ENCODE data around the gene SKA1. TPM values are rescaled to one million over a fixed set of nuclear protein-coding genes. Genes with fewer than 3 reads are reported as not detected.
"Not testable (repeated sequence)": the region's sequence is repeated elsewhere in the genome, so short reads cannot be mapped to it uniquely, and the experiment has no call there.

Gene SKA1
- total RNA-seq, 1 experiment from 2014 or later, result 49.9 TPM

DNA sequence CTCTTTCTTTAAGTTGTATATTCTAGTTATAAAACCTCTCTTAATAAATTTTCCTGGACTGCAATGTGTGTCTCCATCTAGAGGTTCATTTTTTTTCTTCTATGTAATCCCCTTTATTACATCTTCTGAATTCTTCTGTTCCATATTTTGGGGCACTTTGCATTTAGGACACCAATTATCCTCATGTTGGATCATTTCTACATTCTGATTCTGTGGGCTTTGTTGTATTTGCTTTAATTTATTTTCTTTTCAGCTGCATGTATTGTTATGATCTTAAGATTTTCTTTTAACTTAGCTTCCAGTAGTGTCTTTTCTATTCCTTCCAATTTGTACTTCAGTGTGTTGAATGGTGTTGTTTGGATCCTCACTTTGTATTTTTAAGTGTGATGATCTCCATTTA lies 5.2 kb upstream of the SKA1 start:
- Histone ChIP-seq H3K4me3 (no peak overlapping the region), H3K27me3 (no peaks in the 10 kb centered on the region), H3K4me1 (no peaks in the 10 kb centered on the region), H3K36me3 (no peaks in the 10 kb centered on the region), H3K9me3 (replicated peaks) (no peaks in the 10 kb centered on the region; the same call in 1 of the 2 replicates), H3K27ac (no peak overlapping the region)
- DNase-seq, result no peak

DNA sequence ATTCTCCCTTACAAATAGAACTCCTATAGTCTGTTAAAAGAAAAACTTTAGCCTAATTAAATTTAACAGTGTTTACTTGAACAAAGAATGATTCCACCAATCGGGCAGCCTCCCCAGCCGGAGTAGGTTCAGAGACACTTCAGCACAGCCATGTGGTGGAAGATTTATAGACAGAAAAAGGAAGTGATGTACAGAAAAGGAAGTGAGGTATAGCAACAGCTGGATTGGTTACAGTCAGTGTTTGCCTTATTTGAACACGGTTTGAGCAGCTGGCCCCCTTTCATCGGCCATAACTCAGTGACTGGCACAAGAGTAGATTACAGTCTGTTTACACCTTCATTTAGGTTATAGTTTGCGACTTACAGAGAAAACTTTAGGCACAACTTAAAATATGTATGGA lies 2.1 kb upstream of the SKA1 start:
- Histone ChIP-seq H3K27ac (no peak overlapping the region), H3K36me3 (peaks cover 10% of the 10 kb centered on the region), H3K4me3 (no peak overlapping the region), H3K27me3 (no peaks in the 10 kb centered on the region), H3K9me3 (replicated peaks) (no peaks in the 10 kb centered on the region; the same call in 1 of the 2 replicates), H3K4me1 (peaks cover 5% of the 10 kb centered on the region; the same call in 1 of the 2 replicates)
- peak in 1 of 2 experiments; percentile 32 for DNase-seq

DNA sequence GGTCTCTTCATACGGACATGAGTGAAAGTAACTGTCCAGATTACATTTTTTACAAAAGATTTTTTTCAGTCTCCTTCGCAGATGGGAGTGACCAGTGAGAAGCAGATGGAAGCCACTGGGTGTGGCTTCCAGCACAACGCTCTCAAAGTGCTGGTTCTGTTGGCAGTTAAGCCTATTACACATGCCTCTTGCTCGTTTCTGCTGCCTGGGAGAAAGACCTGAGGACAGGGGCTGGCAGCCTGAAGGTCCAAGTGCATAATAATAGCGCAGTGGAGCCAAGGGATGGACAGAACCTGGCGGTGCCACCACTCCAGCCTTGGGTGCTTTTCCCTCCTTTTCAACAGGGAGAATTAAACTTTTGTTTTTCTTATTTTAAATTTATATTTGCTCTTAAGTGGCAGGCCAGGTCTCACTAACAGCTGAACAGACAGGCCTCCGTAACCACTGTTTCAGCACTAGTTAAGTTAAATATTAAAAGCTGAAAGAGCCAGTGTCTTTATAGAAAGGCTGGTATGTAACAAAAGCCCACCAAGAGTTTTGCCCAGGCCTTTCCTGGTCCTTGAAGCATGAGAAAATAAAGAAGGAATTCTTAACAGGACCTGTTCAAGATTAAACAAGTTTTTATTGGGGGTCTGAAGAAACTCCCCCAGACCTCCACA lies 1.2 kb upstream of the SKA1 start:
- H3K9me3 ChIP-seq (replicated peaks), result no peaks in the 10 kb centered on the region; the same call in 1 of the 2 replicates
- H3K27me3 ChIP-seq, result no peaks in the 10 kb centered on the region
- H3K4me3 ChIP-seq, result no peak overlapping the region
- H3K27ac ChIP-seq, result no peak overlapping the region
- peaks cover 15% of the 10 kb centered on the region for H3K36me3 ChIP-seq
- no peak for DNase-seq
- peaks cover 5% of the 10 kb centered on the region; the same call in 1 of the 2 replicates for H3K4me1 ChIP-seq

DNA sequence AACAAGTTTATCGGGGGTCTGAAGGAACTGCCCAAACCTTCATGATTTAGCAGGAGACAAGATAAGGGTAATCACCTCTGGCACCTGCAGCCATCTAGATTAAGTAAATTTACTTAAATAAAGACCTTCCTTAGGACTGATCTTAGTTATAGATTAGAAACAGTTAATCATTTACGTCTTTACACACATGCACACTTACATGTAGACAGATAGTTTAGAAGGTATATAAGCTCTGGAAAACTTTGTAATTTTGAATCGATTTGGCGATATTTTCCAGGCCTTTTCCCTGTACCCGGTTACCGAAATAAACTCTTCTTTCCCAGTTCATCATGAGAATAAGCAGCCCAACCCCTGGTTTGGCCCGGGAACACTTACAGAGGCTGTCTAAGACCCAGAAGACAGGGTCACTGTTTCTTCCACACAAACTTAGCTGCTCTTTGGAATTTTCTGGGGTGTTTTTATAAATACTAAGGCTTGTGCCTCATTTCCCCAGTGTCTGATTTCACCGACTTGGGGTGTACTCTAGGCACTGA lies 560 bp upstream of the SKA1 start:
- H3K27ac ChIP-seq, result peak overlapping the region; percentile 83; the same call in 1 of the 2 replicates
- peaks cover 5% of the 10 kb centered on the region; the same call in 1 of the 2 replicates for H3K4me1 ChIP-seq
- H3K9me3 ChIP-seq (replicated peaks), result no peaks in the 10 kb centered on the region; the same call in 1 of the 2 replicates
- no peak for DNase-seq
- peaks cover 19% of the 10 kb centered on the region for H3K36me3 ChIP-seq
- H3K27me3 ChIP-seq, result no peaks in the 10 kb centered on the region
- peak overlapping the region; percentile 88 for H3K4me3 ChIP-seq

DNA sequence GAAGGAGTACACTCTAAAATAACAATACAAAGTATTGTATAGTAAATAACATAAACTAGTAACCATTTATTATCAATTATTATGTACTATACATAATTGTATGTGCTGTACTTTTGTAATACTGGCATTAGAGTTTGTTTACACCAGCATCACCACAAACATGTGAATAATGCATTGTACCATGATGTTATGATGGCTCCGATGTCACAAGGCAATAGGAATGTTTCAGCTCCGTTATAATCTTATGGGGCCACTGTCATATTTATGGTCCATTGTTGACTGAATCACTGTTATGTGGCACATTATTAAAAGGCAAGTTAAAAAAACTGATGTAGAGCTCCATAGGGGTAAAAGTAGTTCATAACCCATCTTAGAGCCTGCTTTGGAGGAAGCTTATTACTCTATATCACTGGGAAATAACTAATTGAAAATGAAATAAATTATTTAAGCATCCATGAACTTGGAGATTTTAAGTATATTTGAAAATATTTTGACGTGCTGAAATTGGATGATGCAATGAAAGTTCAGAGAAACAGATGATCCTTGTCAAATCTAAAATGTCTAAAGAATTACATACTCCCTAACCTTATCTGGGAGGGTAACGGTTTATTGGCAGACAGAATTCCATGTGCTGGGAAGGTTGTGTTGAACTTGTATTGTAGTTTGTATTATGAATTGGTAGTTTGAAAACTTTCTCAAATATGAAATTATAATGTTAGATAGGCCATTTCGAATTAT lies 2.4 kb downstream of the SKA1 start:
- no peak for DNase-seq
- no peaks in the 10 kb centered on the region for H3K27me3 ChIP-seq
- peaks cover 27% of the 10 kb centered on the region for H3K36me3 ChIP-seq

DNA sequence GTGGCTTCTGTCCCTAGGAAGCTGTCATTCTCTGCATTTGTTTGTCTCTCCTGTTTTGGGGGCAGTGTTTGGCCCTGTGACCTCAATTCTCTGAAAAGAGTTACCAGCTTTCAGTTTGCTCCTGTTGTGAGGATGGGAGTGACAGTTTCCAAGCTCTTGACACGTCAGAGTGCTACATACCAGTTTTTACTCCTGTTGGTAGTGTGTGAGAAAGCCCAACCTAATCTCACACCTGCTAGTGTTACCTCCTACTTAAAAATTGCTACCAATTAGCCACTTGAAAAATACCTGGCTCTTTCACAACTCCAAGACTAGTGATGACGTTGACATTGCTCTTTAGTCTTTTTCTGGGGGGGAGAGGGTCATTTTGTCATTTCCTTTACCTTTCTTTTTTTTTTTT lies 14.1 kb downstream of the SKA1 start:
- Histone ChIP-seq H3K9me3 (replicated peaks) (no peaks in the 10 kb centered on the region), H3K4me3 (no peak overlapping the region), H3K36me3 (peaks cover 10% of the 10 kb centered on the region), H3K27me3 (no peaks in the 10 kb centered on the region), H3K4me1 (no peaks in the 10 kb centered on the region), H3K27ac (no peak overlapping the region)
- no peak for DNase-seq

More for the DNA sequence above, 2.4 kb downstream of the SKA1 start:
- H3K4me1 ChIP-seq, result peaks cover 5% of the 10 kb centered on the region; the same call in 1 of the 2 replicates
- H3K9me3 ChIP-seq (replicated peaks), result no peaks in the 10 kb centered on the region
- H3K4me3 ChIP-seq, result no peak overlapping the region
- no peak overlapping the region for H3K27ac ChIP-seq

DNA sequence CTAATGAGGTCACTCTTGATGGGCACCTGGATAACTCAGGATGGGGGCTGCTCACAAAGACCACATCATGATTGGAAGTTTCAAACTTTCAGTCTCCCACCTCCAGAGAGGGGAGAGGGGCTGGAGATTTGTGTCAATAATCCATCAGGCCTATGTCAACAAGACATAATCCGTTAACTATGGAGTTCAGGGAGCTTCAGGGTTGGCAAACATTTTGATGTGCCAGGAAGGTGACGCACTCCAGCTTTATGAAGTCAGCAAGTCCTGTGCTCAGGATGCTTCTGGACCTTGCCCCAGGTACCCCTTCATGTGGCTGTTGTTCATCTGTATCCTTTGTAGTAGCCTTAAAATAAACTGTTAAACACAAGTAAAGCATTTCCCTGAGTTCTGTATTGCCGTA lies 19.0 kb downstream of the SKA1 start:
- H3K4me1 ChIP-seq, result no peaks in the 10 kb centered on the region
- no peak overlapping the region for H3K4me3 ChIP-seq
- H3K27me3 ChIP-seq, result no peaks in the 10 kb centered on the region

DNA sequence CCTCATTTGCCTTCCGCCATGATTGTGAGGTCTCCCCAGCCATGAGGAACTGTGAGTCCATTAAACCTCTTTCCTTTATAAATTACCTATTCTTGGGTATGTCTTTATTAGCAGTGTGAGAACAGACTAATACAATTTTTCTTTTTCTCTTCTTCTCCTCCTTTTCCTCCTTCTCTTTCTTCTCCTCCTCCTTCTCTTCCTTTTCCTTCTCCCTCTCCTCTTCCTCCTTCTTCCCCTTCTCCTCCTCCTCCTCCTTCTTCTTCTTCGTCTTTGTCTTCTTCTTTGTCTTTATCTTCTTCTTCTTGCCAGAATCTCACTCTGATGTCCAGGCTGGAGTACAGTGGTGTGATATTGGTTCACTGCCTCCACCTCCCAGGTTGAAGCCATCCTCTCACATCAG lies 20.2 kb downstream of the SKA1 start:
- Histone ChIP-seq H3K27me3 (no peaks in the 10 kb centered on the region), H3K27ac (no peak overlapping the region), H3K9me3 (replicated peaks) (no peaks in the 10 kb centered on the region), H3K36me3 (peaks cover 7% of the 10 kb centered on the region), H3K4me3 (no peak overlapping the region), H3K4me1 (no peaks in the 10 kb centered on the region)
- no peak for DNase-seq

More for the DNA sequence above, 19.0 kb downstream of the SKA1 start:
- no peak for DNase-seq
- Histone ChIP-seq H3K9me3 (replicated peaks) (no peaks in the 10 kb centered on the region), H3K36me3 (peaks cover 7% of the 10 kb centered on the region), H3K27ac (no peak overlapping the region)

DNA sequence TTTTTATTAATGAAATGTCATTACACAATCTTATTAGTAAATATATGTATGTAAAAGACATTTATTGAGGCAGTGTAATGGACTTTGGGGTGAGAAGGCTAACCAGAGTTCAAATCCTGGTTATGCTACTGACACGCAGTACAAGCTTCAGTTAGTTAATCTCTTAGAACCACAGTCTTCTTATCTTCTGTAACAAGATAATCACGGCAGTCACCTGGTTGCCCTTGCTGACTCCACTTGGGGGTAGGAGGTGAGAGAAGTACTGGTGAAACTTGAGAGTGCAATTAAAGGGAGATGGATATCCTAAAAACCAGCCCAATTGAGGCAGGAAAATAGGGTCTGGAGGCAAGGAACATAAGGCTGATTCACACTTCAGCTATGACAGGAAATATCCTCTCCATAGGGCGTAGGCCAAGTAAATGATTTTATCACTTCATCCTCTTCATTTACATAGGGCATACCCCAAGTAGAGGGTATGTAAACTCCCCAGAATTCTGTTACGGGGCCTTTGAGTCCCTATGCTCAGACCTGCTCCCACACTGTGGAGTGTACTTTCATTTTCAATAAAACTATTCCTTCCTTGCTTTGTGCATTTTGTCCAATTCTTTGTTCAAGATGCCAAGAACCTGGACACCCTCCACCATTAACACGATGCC lies 21.3 kb downstream of the SKA1 start:
- Histone ChIP-seq H3K9me3 (replicated peaks) (no peaks in the 10 kb centered on the region), H3K4me1 (no peaks in the 10 kb centered on the region), H3K36me3 (peaks cover 3% of the 10 kb centered on the region), H3K27me3 (no peaks in the 10 kb centered on the region), H3K4me3 (no peak overlapping the region), H3K27ac (no peak overlapping the region)
- no peak for DNase-seq

DNA sequence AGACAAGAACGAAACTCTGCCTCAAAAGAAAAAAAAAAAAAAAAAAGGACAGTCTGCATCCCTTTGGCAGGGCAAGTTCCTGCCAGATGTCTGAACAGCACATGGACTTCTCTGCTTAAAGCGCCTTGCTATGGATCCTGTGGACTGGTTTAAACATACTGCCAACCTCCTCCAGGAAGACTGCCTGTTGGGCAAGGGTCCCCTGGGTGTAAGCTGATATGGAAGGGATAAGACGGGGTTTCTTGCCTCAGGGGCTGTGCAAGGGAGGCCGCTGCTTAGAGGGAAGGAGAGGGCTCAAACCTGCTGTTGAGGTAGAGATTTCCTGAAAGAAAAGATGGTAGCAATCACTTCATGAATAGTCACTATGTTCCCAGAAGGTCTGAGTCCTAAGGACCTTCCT lies 22.2 kb downstream of the SKA1 start:
- Histone ChIP-seq H3K36me3 (peaks cover 2% of the 10 kb centered on the region; the same call in 1 of the 2 replicates), H3K27me3 (no peaks in the 10 kb centered on the region), H3K4me3 (no peak overlapping the region), H3K4me1 (no peaks in the 10 kb centered on the region), H3K27ac (no peak overlapping the region), H3K9me3 (replicated peaks) (no peaks in the 10 kb centered on the region)
- peak in 1 of 2 experiments; percentile 23 for DNase-seq

DNA sequence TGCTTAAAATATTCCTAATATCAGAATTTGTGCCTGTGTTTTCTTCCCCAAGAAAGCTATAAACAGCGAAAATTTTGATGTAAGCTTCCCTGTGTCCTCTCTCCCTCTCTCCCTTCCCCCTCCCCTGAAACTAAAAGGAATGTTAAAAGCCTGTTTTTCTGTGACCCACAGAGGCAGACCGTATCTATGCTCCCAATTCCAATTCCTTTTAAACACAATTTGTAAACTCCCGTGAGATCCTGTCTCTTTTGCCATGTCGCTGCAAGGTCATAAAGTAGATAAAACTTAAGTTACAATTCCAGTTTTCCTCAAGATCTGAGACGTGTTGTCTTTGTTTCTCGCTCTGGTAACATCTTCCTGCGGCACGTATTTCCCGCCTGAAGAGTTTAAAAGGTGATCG lies 23.3 kb downstream of the SKA1 start:
- no peak overlapping the region for H3K4me3 ChIP-seq
- H3K9me3 ChIP-seq (replicated peaks), result no peaks in the 10 kb centered on the region
- no peak overlapping the region for H3K27ac ChIP-seq
- DNase-seq, result no peak
- no peaks in the 10 kb centered on the region for H3K4me1 ChIP-seq
- H3K36me3 ChIP-seq, result no peaks in the 10 kb centered on the region; the same call in 1 of the 2 replicates
- H3K27me3 ChIP-seq, result no peaks in the 10 kb centered on the region

DNA sequence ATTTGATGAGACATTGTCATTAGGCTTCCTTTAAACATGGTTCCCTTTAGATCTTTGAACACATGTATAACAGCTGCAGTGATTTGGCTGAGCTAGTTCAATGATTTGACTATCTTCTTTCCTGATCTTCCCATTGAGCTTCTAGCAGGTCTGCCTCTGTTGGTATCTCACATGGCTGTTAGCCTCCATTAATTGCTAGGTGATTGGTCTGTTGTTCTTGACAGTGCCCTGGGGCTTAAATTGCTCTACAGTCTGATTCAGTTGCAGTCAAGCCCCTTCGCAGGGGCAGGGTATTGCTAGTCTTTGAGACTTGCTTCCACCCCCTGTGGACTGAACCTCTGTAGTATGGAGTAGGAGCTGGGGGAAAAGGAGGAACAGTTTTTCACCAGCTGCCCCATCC lies 24.1 kb downstream of the SKA1 start:
- Histone ChIP-seq H3K9me3 (replicated peaks) (no peaks in the 10 kb centered on the region), H3K36me3 (no peaks in the 10 kb centered on the region; the same call in 1 of the 2 replicates), H3K27ac (no peak overlapping the region), H3K27me3 (no peaks in the 10 kb centered on the region), H3K4me3 (no peak overlapping the region), H3K4me1 (no peaks in the 10 kb centered on the region)
- no peak for DNase-seq

DNA sequence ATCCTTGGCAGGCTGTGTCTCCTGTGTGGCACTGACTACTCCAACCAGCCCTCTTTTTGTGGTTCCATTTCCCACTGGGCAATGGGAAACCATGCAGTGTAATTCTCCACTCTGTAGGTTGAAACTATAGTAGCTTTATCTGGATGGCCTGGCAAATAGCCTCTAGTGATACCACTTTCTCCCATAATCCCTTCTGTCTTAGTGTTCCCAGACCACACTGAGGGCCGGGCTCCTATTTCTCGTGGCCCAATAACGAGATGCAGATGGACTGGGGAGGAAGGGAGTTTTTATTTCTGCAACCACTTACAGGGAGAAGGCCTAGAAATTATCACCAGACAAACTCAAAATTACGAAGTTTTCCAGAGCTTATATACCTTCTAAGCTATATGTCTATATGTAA lies 24.7 kb downstream of the SKA1 start:
- H3K27me3 ChIP-seq, result no peaks in the 10 kb centered on the region
- no peaks in the 10 kb centered on the region for H3K9me3 ChIP-seq (replicated peaks)
- H3K4me3 ChIP-seq, result no peak overlapping the region
- no peak overlapping the region for H3K27ac ChIP-seq
- no peak for DNase-seq
- H3K4me1 ChIP-seq, result no peaks in the 10 kb centered on the region
- H3K36me3 ChIP-seq, result no peaks in the 10 kb centered on the region

DNA sequence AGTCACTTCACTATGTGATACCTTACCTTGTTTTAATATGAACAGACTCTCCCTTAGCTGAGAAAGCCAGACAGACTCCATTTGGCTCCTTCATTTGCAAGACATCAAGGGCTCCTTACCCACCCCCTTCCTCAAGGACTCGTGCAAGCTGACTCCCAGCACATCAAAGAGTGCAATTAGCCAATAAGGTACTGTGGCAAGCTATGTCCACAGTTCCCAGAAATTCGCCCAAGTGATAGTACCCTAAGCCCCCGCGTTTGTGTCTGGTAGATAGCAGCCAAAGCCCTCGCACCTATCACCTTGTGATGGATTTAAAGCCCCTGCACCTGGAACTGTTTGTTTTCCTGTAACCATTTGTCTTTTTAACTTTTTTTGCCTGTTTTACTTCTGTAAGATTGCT lies 25.6 kb downstream of the SKA1 start:
- H3K27me3 ChIP-seq; H3K36me3 ChIP-seq; H3K4me1 ChIP-seq; H3K4me3 ChIP-seq; H3K27ac ChIP-seq; H3K9me3 ChIP-seq (replicated peaks); DNase-seq: not testable (repeated sequence)

DNA sequence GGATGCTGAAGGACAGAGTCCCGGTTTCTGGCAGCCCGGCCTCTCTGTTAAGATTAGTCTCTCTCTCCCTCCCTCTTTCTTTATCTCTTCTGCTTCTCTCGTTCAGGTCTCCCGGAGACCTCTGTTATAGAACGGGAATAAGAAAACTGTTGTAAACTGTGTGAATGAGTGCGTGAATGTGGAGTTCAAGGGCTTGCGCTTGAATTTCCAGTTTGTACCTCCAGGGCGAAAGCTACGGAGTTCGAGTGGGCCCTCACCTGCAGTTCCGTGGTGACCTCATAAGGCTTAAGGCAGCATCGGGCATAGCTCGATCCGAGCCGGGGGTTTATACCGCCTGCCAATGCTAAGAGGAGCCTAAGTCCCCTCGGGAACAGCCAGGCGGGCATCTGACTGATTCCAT lies 26.4 kb downstream of the SKA1 start:
- Histone ChIP-seq H3K27me3 (no peaks in the 10 kb centered on the region), H3K36me3 (no peaks in the 10 kb centered on the region), H3K27ac (no peak overlapping the region), H3K9me3 (replicated peaks) (no peaks in the 10 kb centered on the region), H3K4me1 (no peaks in the 10 kb centered on the region), H3K4me3 (no peak overlapping the region)
- DNase-seq, result no peak
